ENCODE results near the gene STAU1.
"Not testable (repeated sequence)": the region's sequence is repeated elsewhere in the genome, so short reads cannot be mapped to it uniquely, and the experiment has no call there.

The STAU1 gene

GRCh38 chr20:49115564-49115963 is 72.6 kb downstream of the STAU1 start:
- no peak for DNase-seq

DNA sequence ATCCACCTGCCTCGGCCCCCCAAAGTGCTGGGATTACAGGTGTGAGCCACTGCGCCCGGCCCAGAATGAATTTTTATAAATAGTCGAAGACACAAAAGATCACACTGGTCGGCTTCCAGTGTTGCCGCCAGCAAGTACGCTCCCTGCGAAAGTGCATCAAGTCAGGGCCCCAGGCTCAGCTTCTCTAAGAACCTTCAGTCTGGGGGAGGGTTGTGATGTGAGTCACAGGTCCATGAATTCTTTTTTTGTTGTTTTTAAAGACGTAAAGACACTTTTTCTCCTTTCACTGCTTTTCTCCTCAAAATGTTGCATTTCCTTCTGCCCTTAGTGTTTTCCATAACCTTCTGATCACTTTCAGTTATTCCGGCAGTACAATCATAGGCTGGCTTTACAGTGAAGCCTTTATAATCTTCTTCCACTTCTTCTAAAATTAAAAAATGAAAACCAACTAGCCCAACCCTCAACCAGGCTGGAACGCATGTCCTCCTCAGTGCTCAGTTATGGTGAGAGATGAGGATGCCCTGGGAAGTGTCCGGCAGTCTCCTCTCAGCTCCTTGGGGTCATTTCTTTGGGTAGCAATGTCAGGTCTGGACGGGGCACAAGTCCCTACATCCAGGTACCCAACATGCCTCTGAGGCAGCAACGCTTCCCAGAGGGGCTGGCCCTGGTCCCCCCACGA is 75.4 kb downstream of the STAU1 start:
- no peak for DNase-seq

DNA sequence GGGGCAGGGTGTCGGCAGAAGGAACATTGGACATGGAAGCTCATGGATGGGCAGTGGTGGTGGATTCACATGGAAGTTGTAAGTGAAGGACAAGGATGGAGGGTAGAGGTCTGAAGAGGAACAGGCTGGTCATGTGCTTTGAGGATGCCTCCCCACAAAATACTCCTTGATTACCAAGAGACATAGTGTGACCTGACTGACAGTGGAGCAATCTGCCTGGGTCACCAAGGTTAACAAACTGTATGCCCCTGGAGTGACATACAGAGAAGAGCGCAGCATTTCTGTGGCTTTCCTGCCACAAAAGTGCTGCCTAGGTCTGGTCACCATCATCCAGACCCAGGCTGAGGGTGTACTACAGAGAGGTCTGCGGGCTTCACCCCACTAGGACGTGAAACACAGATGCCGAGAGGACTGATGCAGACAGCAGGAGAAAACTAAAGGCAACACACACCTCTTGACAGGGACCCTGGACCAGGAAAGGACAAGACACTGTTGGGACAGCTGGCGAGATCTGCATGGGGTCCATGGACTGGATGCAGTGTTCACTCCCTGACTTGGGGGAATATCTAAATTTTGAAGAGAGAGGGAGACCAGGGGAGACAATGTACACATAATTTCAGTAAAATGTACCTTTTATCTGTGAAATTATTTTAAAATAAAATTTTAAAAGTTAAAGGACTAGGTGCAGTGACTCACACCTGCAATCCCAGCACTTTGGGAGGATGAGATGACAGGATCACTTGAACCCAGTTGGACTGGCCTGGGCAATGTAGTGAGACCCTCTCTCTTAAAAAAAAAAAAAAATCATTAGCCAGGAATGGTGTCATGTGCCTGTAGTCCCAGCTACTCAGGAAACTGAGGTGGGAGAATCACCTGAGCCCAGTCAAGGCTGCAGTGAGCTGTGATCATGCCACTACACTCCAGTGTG is 77.1 kb downstream of the STAU1 start:
- no peak for DNase-seq

DNA sequence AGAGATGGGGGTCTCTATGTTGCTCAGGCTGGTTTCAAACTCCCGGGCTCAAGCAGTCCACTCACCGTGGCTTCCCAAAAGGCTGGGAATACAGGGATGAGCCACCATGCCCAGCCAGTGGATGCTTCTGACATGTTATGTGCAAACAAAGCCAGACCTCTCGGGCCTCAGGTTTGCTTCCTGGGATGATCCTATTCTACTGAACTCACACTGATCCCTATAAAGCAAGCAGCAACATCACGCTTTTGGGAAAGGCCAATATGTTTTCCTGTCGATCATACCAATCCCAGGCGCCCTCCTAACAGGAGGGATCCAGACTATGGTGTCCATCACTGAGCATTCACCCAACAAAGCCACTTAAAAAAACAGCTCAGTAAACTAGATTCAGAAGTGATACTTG is 81.8 kb downstream of the STAU1 start:
- no peak for DNase-seq

- not testable (repeated sequence) for DNase-seq
Observed at GRCh38 chr20:49104979-49105547, 83.1 kb downstream of the STAU1 start.

DNA sequence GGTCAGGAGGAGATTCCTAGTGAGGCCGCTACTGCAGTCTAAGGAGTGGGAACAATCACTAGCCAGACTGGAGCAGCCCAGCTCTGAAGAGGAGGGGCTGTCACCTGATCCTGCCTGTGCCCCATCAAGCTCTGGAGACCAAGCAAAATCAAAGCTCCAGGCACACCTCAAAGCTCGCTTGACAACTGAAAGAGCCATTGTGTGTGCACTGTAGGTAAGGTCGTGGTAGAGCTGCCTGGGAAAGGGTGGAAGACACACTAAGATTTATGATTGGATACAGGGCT is 83.8 kb downstream of the STAU1 start:
- no peak for DNase-seq

- DNase-seq = no peak
Observed at GRCh38 chr20:49103647-49104364, 84.3 kb downstream of the STAU1 start.

DNA sequence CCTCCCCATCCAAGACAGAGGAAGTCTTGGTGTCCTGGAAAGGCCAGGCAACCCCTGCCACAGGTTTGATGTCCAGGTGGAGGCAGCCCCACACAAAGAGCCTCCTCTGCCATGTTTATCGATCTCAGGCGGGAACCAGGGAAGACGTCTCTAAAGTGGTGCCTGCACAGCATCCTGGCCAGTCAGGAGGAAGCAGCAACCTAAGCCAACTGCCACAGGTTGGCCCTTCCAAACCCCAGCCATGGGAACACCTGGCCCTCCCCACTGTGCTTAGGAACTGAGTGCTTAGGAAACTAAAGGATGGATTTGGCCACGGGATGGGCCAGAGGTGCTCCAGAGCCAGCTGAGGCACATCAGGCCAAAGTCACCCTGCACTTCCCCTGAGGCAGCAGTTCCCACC is 85.1 kb downstream of the STAU1 start:
- DNase-seq = no peak

GRCh38 chr20:49100972-49101371 is 87.2 kb downstream of the STAU1 start:
- DNase-seq = peak; percentile 25 to 53 (median 27)

DNA sequence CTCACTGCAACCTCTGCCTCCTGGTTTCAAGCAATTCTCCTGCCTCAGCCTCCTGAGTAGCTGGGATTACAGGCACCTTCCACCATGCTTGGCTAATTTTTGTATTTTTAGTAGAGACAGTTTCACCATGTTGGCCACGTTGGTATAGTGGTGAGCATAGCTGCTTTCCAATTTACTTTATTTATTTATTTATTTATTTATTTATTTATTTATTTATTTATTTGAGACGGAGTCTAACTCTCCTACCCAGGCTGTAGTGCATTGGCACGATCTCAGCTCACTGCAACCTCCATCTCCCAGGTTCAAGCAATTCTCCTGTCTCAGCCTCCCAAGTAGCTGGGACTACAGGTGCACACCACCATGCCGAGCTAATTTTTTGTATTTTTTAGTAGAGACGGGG is 87.8 kb downstream of the STAU1 start:
- DNase-seq = not testable (repeated sequence)

GRCh38 chr20:49099011-49099410 is 89.1 kb downstream of the STAU1 start:
- no peak for DNase-seq

DNA sequence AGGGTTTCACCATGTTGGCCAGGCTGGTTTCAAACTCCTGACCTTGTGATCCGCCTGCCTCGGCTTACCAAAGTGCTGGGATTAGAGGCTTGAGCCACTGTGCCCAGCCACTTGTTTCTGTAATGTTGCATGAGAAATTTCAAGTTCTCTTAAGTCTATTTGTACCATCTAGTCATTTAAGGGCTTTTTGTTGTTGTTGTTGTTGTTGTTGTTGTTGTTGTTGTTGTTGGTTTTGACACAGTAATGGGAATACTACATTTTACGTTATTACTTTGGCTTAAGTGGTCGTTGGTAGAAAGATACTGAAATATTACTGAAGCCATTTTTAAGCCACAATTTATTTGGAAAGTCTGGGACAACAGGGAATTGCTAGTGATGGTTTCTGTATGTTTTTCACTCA is 90.0 kb downstream of the STAU1 start:
- DNase-seq = no peak

GRCh38 chr20:49097159-49097558 is 91.0 kb downstream of the STAU1 start:
- DNase-seq = no peak

- DNase-seq = no peak
Observed at GRCh38 chr20:49096203-49096730, 91.9 kb downstream of the STAU1 start.

- no peak for DNase-seq
Observed at GRCh38 chr20:49091762-49092161, 96.4 kb downstream of the STAU1 start.

DNA sequence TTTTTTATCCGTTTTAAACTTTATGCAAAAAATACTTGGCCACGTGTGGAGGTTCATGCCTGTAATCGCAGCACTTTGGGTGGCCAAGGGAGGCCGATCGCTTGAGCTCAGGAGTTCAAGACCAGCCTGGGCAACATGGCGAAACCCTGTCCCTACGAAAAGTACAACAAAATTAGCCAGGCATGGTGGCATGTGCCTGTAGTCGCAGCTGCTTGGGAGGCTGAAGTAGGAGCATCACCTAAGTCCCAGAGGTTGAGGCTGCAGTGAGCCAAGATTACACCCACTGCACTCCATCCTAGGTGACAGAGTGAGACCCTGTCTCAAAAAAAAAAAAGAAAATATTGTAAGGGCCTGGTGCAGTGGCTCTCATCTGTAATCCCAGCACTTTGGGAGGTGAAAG is 97.0 kb downstream of the STAU1 start:
- DNase-seq = no peak

DNA sequence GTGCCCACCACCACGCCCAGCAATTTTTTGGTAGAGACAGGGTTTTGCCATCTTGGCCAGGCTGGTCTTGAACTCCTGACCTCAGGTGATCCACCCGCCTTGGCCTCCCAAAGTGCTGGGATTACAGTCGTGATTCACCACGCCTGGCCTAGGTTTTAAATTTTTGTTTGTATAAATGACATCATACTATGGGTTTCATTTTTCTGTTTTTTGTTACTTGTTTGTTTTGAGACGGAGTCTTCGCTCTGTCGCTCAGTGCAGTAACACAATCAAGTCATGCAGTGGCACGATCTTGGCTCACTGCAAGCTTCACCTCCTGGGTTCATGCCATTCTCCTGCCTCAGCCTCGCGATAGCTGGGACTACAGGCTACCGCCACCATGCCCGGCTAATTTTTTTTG is 105.8 kb downstream of the STAU1 start:
- not testable (repeated sequence) for DNase-seq

- no peak for DNase-seq
Observed at GRCh38 chr20:49078310-49078709, 109.8 kb downstream of the STAU1 start.

- no peak for DNase-seq
Observed at GRCh38 chr20:49074521-49074920, 113.6 kb downstream of the STAU1 start.

Measured in suppressor macrophage treated with lipopolysaccharide for 1 hour (primary cell).